NCI-H1694 (cell line): ENCODE measurements around the gene PLS3.
"Not testable (repeated sequence)": the region's sequence is repeated elsewhere in the genome, so short reads cannot be mapped to it uniquely, and the experiment has no call there.

Experiments used
- DNase-seq: peaks from one replicate; lab custom pipeline; 2025; lab: John Stamatoyannopoulos, UW

PLS3 gene

GRCh38 chrX:115560978-115561604 is at the start of gene PLS3:
Gene PLS3, plus strand, starts transcription at chrX:115561174. Its CDS starts 49,077 bp downstream, at chrX:115610251.
- DNase-seq: no peak

- DNase-seq: no peak
Measured at GRCh38 chrX:115518113-115518512, 42.9 kb upstream of the PLS3 start.

GRCh38 chrX:115521741-115522140 is 39.2 kb upstream of the PLS3 start:
- no peak for DNase-seq

- no peak for DNase-seq
Measured at GRCh38 chrX:115522952-115523351, 38.0 kb upstream of the PLS3 start.

GRCh38 chrX:115525486-115525885 is 35.5 kb upstream of the PLS3 start:
- DNase-seq: no peak

GRCh38 chrX:115531818-115532403 is 29.1 kb upstream of the PLS3 start:
- DNase-seq: no peak

GRCh38 chrX:115533485-115533884 is 27.5 kb upstream of the PLS3 start:
- DNase-seq: no peak

- no peak for DNase-seq
Measured at GRCh38 chrX:115534383-115534782, 26.6 kb upstream of the PLS3 start.

- DNase-seq: no peak
Measured at GRCh38 chrX:115535421-115535820, 25.6 kb upstream of the PLS3 start.

- no peak for DNase-seq
Measured at GRCh38 chrX:115535844-115536243, 25.1 kb upstream of the PLS3 start.

- DNase-seq: no peak
Measured at GRCh38 chrX:115539841-115540240, 21.1 kb upstream of the PLS3 start.

- not testable (repeated sequence) for DNase-seq
Measured at GRCh38 chrX:115541045-115541444, 19.9 kb upstream of the PLS3 start.

- no peak for DNase-seq
Measured at GRCh38 chrX:115547448-115547847, 13.5 kb upstream of the PLS3 start.

GRCh38 chrX:115549008-115549407 is 12.0 kb upstream of the PLS3 start:
- DNase-seq: no peak

- DNase-seq: no peak
Measured at GRCh38 chrX:115553171-115553570, 7.8 kb upstream of the PLS3 start.

GRCh38 chrX:115559672-115560071 is 1.3 kb upstream of the PLS3 start:
- DNase-seq: no peak

GRCh38 chrX:115560211-115560977 is 580 bp upstream of the PLS3 start:
- no peak for DNase-seq

- DNase-seq: no peak
Measured at GRCh38 chrX:115561605-115562479, 868 bp downstream of the PLS3 start.

GRCh38 chrX:115562480-115562847 is 1.5 kb downstream of the PLS3 start:
- DNase-seq: no peak

- DNase-seq: no peak
Measured at GRCh38 chrX:115563633-115564162, 2.7 kb downstream of the PLS3 start.

- DNase-seq: no peak
Measured at GRCh38 chrX:115564243-115564642, 3.3 kb downstream of the PLS3 start.

GRCh38 chrX:115565888-115566287 is 4.9 kb downstream of the PLS3 start:
- no peak for DNase-seq
